ENCODE data around the gene QRICH2. TPM values are rescaled to one million over a fixed set of nuclear protein-coding genes. Genes with fewer than 3 reads are reported as not detected.
"Not testable (repeated sequence)": the region's sequence is repeated elsewhere in the genome, so short reads cannot be mapped to it uniquely, and the experiment has no call there.

QRICH2 gene
- total RNA-seq, 1 donor from 2014 or later = 3.2 TPM

GRCh38 chr17:76232342-76232741 lies 75.7 kb downstream of the QRICH2 start:
- intact Hi-C loops (cut with micrococcal nuclease) = no loop called here

DNA sequence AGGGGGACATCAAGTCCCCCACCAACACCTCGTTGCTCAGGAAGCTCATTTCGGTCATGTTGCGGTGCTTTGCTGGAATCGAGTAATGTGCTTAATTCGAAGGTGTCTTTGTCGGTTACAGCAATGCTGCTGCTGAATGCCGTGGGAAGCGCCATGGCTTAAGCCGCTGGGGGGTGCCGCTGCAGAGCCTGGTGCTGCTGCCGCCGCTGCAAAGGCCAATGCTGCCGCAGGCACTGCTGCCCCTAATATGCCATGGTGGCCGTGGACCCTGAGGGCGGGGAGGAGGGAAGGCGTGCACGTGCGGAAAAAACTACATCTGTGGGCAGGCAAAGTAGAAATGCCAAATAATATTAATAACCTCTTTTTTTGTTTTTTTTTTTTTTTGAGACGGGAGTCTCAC lies 81.3 kb downstream of the QRICH2 start:
- intact Hi-C loops (cut with micrococcal nuclease) = not testable (repeated sequence)

DNA sequence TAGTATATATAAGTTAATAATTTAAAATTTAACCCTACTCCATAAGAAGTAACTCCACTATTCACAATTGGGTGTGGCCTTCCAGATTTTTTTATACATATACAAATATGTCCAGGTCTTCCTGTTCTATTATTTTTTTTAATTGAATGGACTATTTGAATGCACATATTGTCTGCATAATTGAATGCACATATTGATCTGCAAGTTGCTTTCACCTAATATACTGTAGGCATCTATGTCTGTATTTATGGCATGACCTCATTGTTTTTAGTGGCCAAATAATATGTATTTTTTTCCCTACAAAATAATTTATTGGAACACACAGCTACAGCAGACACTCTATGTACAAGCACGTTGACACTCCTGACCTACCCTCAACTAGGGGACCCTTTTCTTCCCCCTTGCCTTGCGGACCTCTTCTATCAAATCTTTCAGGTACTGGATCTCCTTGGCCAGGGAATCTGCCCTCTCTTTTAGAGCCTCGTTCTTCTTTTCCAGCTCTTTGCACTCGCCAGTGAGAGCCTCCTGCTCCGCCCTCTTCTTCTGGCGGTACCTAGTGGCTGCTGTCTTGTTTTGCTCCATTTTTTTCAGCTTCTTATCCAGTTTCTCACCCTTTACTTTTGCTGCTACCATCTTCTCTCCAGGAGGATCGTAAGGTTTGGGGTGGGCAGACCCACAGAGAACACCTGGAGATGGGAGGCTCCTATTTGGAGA lies 82.5 kb downstream of the QRICH2 start:
- intact Hi-C loops (cut with micrococcal nuclease) = not testable (repeated sequence)

Other genes starting within 250 kb of the QRICH2 start
- gene SRP68, start 235.8 kb downstream of the QRICH2 start, total RNA-seq = 107 and 112 TPM in 2 replicates
- gene GALR2, start 233.5 kb downstream of the QRICH2 start, total RNA-seq = 0.11 and 0.39 TPM in 2 replicates
- gene ZACN, start 229.1 kb downstream of the QRICH2 start, total RNA-seq = 0.18 and 0.43 TPM in 2 replicates
- gene EXOC7, start 204.5 kb downstream of the QRICH2 start, total RNA-seq = 132 and 137 TPM in 2 replicates
- gene FOXJ1, start 167.0 kb downstream of the QRICH2 start, total RNA-seq = 0.20 and 0.27 TPM in 2 replicates
- 58.3 and 66.0 TPM in 2 replicates for gene RNF157, start 67.8 kb downstream of the QRICH2 start, total RNA-seq
- 202 and 211 TPM in 2 replicates for gene UBALD2, start 42.9 kb downstream of the QRICH2 start, total RNA-seq
- gene PRPSAP1, start 45.6 kb upstream of the QRICH2 start, total RNA-seq = 53.3 and 59.5 TPM in 2 replicates
- gene SPHK1, start 76.3 kb upstream of the QRICH2 start, total RNA-seq = 1.3 and 1.9 TPM in 2 replicates
- gene UBE2O, start 144.9 kb upstream of the QRICH2 start, total RNA-seq = 34.1 and 40.6 TPM in 2 replicates
- gene AANAT, start 159.3 kb upstream of the QRICH2 start, total RNA-seq = 0.32 TPM in 1 of 2 replicates, not detected in the other
- 43.2 and 45.8 TPM in 2 replicates for gene RHBDF2, start 193.1 kb upstream of the QRICH2 start, total RNA-seq
- gene CYGB, start 229.4 kb upstream of the QRICH2 start, total RNA-seq = 0.11 TPM in 1 of 2 replicates, not detected in the other
- not detected in 2 replicates for gene PRCD, start 231.8 kb upstream of the QRICH2 start, total RNA-seq

Measured in T-helper 2 cell treated with Interferon-gamma antibody and Interleukin-4, amounts not matched to agents 100 ng/mL and 5 ng/mL, for 36 hours (primary cell).